ENCODE results near the gene C22orf23. TPM values are rescaled to one million over a fixed set of nuclear protein-coding genes. Genes with fewer than 3 reads are reported as not detected.
"Not testable (repeated sequence)": the region's sequence is repeated elsewhere in the genome, so short reads cannot be mapped to it uniquely, and the experiment has no call there.

The C22orf23 gene
- total RNA-seq, 1 donor = not detected

DNA sequence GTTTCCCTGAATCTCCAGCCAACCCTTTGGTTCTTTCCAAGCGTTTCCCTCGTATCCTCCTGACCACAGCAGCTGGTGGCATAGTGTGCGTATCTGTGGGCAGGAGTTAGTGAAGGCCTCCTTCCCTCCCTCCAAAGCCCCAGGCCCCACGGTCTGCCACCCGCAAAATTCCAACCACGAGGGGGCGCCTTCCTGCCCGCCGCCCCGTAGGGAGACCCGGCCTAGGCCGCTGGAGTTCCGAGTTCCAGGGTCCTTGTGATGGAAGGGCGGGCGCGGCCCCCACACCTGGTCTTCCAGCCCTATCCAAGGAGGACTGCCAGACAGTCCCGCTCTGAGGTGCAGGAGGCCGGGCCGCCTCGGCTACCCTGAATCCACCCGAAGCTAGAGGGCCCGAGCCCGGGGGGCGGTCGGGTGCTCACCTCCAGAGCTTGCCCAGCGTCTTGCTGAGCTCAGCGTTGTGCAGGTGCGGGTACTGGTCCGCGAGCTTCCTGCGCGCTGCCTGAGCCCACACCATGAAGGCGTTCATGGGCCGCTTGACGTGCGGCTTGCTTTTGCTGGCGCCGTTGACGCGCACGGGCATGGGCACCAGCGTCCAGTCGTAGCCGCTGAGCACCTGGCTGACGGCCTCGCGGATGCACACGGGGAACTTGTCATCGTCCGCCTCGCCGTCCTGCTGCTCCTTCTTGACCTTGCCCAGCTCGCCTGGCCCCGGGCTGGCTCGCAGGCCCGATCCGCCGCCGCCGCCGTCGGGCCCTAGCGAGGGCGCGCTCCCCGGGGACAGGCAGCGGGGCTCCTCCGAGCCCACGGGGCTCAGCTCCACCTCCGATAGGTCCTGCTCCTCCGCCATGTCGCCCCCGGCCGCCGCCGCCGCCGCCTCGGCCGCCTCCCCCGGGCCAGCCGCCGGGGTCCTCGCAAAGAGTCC lies 29.8 kb upstream of the C22orf23 start:
- no peak overlapping the region for H3K4me3 ChIP-seq (ENCODE audit: low read depth, low read length)
- TF ChIP-seq, protein P1, sequence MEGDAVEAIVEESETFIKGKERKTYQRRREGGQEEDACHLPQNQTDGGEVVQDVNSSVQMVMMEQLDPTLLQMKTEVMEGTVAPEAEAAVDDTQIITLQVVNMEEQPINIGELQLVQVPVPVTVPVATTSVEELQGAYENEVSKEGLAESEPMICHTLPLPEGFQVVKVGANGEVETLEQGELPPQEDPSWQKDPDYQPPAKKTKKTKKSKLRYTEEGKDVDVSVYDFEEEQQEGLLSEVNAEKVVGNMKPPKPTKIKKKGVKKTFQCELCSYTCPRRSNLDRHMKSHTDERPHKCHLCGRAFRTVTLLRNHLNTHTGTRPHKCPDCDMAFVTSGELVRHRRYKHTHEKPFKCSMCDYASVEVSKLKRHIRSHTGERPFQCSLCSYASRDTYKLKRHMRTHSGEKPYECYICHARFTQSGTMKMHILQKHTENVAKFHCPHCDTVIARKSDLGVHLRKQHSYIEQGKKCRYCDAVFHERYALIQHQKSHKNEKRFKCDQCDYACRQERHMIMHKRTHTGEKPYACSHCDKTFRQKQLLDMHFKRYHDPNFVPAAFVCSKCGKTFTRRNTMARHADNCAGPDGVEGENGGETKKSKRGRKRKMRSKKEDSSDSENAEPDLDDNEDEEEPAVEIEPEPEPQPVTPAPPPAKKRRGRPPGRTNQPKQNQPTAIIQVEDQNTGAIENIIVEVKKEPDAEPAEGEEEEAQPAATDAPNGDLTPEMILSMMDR (IDR thresholded peaks at IDR 0.05; ENCODE audit: insufficient read depth, low read depth, low read length) = peak; percentile 22
- DNase-seq (ENCODE audit: low read depth) = no peak

DNA sequence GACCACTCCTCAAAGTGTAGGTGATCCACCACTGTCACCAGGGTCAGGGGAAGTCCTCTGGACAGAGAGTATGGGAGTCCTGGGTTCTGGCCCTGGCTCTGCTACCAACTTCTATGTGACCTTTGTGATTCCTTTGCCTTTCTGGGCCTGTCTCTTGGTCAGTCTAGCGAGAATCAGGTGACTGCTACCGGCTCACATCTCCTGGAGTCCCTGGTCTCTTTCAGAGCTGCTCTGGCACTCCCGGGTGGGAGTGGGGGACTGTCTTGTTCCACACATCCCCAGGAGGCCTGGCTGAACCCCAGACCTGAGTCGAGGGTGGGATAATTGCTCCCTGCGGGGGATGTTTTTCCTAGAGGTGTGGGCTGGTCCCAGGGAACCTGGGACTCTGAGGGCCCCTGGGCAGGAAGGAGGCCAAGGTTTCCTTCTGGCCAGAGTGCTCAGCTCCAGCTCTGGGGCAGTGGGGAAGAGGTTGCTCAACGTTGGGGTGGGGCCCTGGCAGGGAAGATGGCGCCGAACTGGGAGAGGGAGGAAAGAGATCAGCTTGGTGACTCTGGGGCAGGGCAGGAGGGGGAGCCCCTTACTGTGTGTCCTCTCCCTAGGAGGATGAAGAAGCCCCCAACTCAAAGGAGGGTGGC lies 28.9 kb upstream of the C22orf23 start:
- DNase-seq (ENCODE audit: low read depth) = no peak
- no peak overlapping the region for H3K4me3 ChIP-seq (ENCODE audit: low read depth, low read length)
- TF ChIP-seq, protein P1 (IDR thresholded peaks at IDR 0.05; ENCODE audit: insufficient read depth, low read depth, low read length) = no peak

DNA sequence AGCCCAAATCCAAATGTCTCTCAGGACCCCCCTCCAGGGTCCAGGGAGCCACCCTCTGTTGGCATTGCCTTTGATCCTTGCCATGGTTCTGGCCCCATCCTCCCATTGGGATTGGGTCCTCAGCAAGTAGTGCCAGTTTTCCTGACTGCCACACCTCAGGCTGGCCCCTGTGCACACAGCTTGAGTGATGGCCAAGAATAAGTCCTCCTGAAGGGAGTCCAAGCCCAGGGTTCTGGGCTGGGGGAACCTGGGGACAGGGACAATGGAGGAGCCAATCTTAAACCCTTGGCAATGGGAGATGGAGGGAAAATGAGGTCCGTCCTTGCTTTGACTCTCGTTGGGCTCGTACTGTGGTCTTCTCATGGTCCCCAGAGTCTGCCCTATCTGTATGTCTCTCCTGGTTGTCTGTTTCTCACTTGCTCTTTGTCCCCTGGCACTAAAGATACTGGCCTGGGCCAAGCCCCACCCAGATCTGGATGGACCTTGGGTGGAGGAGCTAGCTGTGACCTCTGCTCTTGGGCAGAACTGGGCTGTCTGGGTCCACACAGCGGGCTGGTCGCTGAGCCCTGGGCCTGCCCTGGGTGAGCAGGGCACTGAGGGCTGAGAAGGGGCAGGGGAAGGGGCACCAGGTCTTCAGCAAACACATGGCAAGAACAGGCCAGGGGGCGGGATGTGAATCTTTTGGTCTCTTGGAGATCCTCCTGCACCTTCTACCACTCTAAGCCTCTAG lies 28.0 kb upstream of the C22orf23 start:
- DNase-seq (ENCODE audit: low read depth) = no peak
- TF ChIP-seq, protein P1 (IDR thresholded peaks at IDR 0.05; ENCODE audit: insufficient read depth, low read depth, low read length) = no peak

DNA sequence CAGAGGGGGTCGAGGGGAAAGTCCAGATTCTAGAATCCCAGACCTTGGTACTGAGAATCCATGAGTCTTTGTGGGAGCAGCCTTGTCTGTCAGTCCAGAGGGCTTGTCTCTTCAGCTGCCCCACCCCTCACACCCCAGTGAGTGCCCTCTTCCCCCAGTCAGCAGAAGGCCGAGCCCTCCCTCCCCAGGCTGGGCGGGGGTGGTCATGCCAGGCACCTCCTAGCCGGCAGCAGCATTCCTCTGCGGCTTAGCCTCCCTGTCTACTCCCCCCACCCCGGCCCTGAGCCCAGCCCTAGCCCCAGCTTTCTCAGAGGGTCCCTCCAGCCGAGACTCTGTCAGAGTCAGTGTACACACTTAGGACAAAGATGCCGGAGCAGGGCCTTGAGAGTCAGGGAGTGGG lies 26.4 kb upstream of the C22orf23 start:
- no peak overlapping the region for H3K4me3 ChIP-seq (ENCODE audit: low read depth, low read length)
- DNase-seq (ENCODE audit: low read depth) = no peak
- TF ChIP-seq, protein P1 (IDR thresholded peaks at IDR 0.05; ENCODE audit: insufficient read depth, low read depth, low read length) = no peak

More for the DNA sequence above, 28.0 kb upstream of the C22orf23 start:
- no peak overlapping the region for H3K4me3 ChIP-seq (ENCODE audit: low read depth, low read length)

DNA sequence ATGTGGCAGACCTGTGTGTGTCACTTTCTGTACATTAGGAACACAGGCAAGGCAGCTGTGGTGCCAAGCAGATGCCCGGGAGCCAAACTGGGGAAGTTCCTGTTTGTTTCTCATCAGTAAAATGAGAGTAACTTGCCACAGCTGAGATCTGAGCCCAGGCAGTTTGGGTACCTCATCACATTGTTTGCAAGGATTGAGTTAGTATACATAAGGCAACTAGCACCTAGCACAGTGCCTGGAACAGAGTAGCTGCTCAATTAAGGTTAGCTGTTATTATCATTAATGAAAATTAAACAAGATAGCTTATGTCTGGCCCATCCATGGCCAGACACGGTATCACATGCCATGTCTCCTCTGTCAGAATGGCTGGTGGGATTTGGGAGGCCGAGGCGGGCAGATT lies 23.1 kb upstream of the C22orf23 start:
- no peak overlapping the region for H3K4me3 ChIP-seq (ENCODE audit: low read depth, low read length)
- TF ChIP-seq, protein P1 (IDR thresholded peaks at IDR 0.05; ENCODE audit: insufficient read depth, low read depth, low read length) = no peak
- no peak for DNase-seq (ENCODE audit: low read depth)

DNA sequence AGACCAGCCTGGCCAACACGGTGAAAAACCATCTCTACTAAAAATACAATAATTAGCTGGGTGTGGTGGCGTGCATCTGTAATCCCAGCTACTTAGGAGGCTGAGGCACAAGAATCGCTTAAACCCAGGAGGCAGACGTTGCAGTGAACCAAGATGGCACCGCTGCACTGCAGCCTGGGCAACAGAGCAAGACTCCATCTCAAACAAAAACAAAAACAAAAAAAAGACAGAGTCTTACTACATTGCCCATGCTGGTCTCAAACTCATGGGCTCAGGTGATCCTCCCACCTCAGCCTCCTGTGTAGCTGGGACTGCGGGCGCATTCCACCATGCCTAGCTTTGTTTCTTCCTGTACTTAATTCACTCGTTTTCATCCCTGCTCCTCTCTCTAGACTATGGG lies 22.6 kb upstream of the C22orf23 start:
- H3K4me3 ChIP-seq (ENCODE audit: low read depth, low read length); DNase-seq (ENCODE audit: low read depth): not testable (repeated sequence)

DNA sequence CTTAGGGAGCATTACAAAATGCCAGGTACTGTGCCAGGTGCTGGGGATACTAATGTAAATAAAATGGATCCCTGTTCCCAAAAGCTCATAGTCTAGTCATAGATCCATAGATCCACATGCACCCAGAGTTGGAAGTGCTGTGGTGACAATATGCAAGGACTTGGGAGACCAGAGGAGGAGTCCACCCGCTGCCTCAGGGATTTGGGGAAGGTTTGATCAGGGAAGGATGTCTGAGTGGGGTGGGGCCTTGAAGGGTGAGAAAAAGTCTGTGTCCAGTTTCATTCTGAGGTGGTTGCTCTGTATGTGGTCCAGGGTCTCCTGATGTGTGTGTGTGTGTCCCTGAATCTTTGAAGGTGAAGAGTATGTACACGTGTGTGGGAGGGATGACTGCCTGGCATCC lies 21.8 kb upstream of the C22orf23 start:
- H3K4me3 ChIP-seq (ENCODE audit: low read depth, low read length) = no peak overlapping the region
- DNase-seq (ENCODE audit: low read depth) = no peak
- TF ChIP-seq, protein P1 (IDR thresholded peaks at IDR 0.05; ENCODE audit: insufficient read depth, low read depth, low read length) = no peak
